Transverse colon (tissue), 4 donors: ENCODE data around the gene PLEKHM2. TPM values are rescaled to one million over a fixed set of nuclear protein-coding genes. Genes with fewer than 3 reads are reported as not detected.

Experiments used
- DNase-seq: peaks from one replicate; pipeline ENCODE4 v3.0.0-alpha.2; 2019
- H3K27ac ChIP-seq, 4 donors: fragments of 200-600 bp; sonication (generic); 2 replicates each; pipeline ENCODE4 v1.5.1; 2016 to 2018; ENCODE audit warnings: inconsistent platforms in 4 of 4
- H3K27me3 ChIP-seq: fragments of 200-600 bp; sonication (generic); 2 replicates; pipeline ENCODE4 v1.5.1; 2017; ENCODE audit warnings: inconsistent platforms
- H3K36me3 ChIP-seq, 4 donors: fragments of 200-600 bp; sonication (generic); 2 replicates each; pipeline ENCODE4 v1.5.1; 2017 to 2019; ENCODE audit warnings: inconsistent platforms in 4 of 4
- H3K4me1 ChIP-seq, 4 donors: fragments of 200-600 bp; sonication (generic); 2 replicates each; pipeline ENCODE4 v1.5.1; 2017 to 2020; ENCODE audit warnings: inconsistent platforms in 4 of 4
- H3K4me3 ChIP-seq, 4 donors: fragments of 200-600 bp; sonication (generic); 1 replicate in 1 of 4; 2 replicates in 3 of 4; pipeline versions ENCODE4 v1.5.1 to v1.6.1; 2017 to 2019; ENCODE audit warnings: inconsistent platforms in 4 of 4
- H3K9me3 ChIP-seq, 2 donors: fragments of 200-600 bp; sonication (generic); 2 replicates each; pipeline ENCODE4 v1.5.1; 2017 to 2019; ENCODE audit warnings: inconsistent platforms in 2 of 2
- EP300 ChIP-seq: sonication (generic); formaldehyde crosslinking; IDR thresholded peaks from one replicate; pipeline ENCODE4 v1.6.1; 2017; ENCODE audit warnings: antibody characterized with exemption, low read depth
- POLR2A ChIP-seq: fragments of 450-650 bp; IDR thresholded peaks from one replicate; pipeline ENCODE4 v1.6.1; 2016; ENCODE audit warnings: antibody characterized with exemption, mild to moderate bottlenecking, moderate library complexity
- POLR2AphosphoS5 ChIP-seq, 3 donors: sonication (generic); formaldehyde crosslinking; IDR thresholded peaks; one replicate each; pipeline ENCODE4 v1.6.1; 2016; ENCODE audit warnings: antibody characterized with exemption in 3 of 3
- WGBS, 2 donors: methylation state at CpG; one replicate each; pipeline ENCODE4 v1.1.5; 2018; ENCODE audit warnings: low coverage in 1 of 2; 5-methylcytosine and 5-hydroxymethylcytosine counted together
- in situ Hi-C, 4 donors: fragments of 200-750 bp; cut with MboI; loops; one replicate each; pipeline versions ENCODE4 v1.15.0 to v1.15.1; 2017; ENCODE audit warnings: low sequenced_read_pairs in 3 of 4, low pct_ligation_motif_present in 1 of 4, low pct_unique_long_range_greater_than_20kb in 1 of 4
- intact Hi-C: fragments of 100-400 bp; cut with DNase I; formaldehyde crosslinking; loops from one replicate; pipeline ENCODE4 v1.15.1; 2023; ENCODE audit warnings: low total_unique reads
- total RNA-seq, 4 donors: library from RNA; depleted of rRNA; stranded (reverse); fragments of >200 nt; gene quantifications; one replicate each; pipeline ENCODE4 v1.1.0, GENCODE V29; 2016
- TF ChIP-seq, protein P1 (sequence below), 5 experiments: fragments of 200-600 bp in 3 of 5; fragments of 450-650 bp in 2 of 5; sonication (generic) in 3 of 5; IDR thresholded peaks; 1 replicate in 2 of 5; 2 replicates in 3 of 5; pipeline ENCODE4 v1.5.1; 2016 to 2017; ENCODE audit warnings: antibody characterized with exemption in 5 of 5, inconsistent platforms in 3 of 5, mild to moderate bottlenecking in 2 of 5, moderate library complexity in 1 of 5

PLEKHM2 gene
- total RNA-seq, 4 donors from 2014 or later, result 27.7 to 40.3 (median 33.0) TPM

DNA sequence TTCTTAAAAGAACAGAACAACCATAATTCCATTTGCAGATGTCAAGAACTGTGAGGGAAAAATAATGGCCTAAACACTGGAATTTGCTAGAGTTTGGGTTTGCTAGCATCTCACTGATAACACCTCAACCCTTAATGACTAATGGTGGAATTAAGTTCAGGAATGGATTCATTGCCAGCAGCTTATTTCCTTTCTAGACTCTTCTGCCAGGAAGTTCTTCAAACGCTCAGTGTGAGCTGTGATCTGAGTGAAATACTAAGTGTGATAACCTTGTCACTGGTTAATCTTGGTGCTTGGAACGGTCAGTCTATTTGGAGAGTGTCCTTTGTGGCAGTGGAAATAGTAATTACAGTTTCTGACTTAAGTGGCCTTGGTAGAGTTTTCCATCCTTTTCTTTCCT is 21.6 kb upstream of the PLEKHM2 start:
- no peaks in the 10 kb centered on the region for H3K4me1 ChIP-seq

DNA sequence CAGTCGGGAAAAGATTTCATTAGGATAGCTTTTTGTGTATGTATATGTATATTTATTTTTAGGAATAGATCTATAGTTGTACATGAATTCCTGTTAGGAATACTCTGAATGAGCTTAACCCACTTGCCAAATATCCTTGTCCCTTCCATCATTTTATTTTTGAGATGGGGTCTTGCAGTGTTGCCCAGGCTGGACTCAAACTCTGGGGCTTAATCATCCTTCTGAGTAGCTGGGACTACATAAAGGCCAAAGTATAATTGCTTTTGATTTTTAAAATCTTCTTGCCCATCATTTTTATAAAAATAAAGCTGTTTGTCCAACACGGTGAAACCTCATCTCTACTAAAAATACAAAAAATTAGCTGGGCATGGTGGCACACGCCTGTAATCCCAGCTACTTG is 20.2 kb upstream of the PLEKHM2 start:
- intact Hi-C loops, result no loop called here

More for the DNA sequence above, 21.6 kb upstream of the PLEKHM2 start:
- intact Hi-C loops, result no loop called here
- Histone ChIP-seq H3K4me3 (no peak overlapping the region), H3K27me3 (no peaks in the 10 kb centered on the region), H3K27ac (no peak overlapping the region), H3K36me3 (peaks cover 0 to 15% (median 5%) of the 10 kb centered on the region in 4 donors), H3K9me3 (no peaks in the 10 kb centered on the region)
- TF ChIP-seq POLR2AphosphoS5 (IDR thresholded peaks at IDR 0.05) (no peak), EP300 (no peak), POLR2A (no peak)
- TF ChIP-seq, protein P1, sequence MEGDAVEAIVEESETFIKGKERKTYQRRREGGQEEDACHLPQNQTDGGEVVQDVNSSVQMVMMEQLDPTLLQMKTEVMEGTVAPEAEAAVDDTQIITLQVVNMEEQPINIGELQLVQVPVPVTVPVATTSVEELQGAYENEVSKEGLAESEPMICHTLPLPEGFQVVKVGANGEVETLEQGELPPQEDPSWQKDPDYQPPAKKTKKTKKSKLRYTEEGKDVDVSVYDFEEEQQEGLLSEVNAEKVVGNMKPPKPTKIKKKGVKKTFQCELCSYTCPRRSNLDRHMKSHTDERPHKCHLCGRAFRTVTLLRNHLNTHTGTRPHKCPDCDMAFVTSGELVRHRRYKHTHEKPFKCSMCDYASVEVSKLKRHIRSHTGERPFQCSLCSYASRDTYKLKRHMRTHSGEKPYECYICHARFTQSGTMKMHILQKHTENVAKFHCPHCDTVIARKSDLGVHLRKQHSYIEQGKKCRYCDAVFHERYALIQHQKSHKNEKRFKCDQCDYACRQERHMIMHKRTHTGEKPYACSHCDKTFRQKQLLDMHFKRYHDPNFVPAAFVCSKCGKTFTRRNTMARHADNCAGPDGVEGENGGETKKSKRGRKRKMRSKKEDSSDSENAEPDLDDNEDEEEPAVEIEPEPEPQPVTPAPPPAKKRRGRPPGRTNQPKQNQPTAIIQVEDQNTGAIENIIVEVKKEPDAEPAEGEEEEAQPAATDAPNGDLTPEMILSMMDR (IDR thresholded peaks at IDR 0.05), result no peak
- DNase-seq, result no peak
- WGBS, 2 donors, result 89 to 100% methylated on average over 2 of the region's 2 CpGs
- in situ Hi-C loops, result no loop called here

DNA sequence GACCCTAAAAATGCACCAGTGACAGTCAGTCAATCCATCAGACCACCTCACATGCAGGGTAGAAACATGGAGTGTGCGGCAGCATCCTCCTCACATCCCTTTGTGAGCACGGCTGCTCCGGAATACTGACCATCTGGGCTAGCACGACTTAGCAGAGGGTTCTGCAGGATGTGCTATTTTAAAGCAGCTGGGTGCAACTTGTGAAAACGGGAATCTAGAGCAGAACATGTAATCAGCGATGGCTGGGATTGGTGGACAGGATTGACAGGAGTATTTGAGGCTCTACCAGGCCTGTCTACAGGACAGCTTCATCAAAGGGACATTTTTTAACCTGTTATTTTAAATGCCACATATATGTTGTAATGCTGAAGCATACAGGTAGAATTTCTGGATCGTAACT is 16.8 kb upstream of the PLEKHM2 start:
- no peak overlapping the region for H3K27ac ChIP-seq
- in situ Hi-C loops, result no loop called here

More for the DNA sequence above, 20.2 kb upstream of the PLEKHM2 start:
- in situ Hi-C loops, result no loop called here
- no peaks in the 10 kb centered on the region for H3K9me3 ChIP-seq
- no peaks in the 10 kb centered on the region for H3K27me3 ChIP-seq
- H3K4me1 ChIP-seq, result peaks cover 0 to 10% (median 2%) of the 10 kb centered on the region in 4 donors
- DNase-seq, result no peak
- H3K4me3 ChIP-seq, result no peak overlapping the region
- TF ChIP-seq POLR2A (no peak), EP300 (no peak), POLR2AphosphoS5 (IDR thresholded peaks at IDR 0.05) (no peak)
- TF ChIP-seq, protein P1 (IDR thresholded peaks at IDR 0.05), result no peak
- WGBS, 2 donors, result 89 to 93% methylated on average over 2 to 3 of the region's 3 CpGs
- peaks cover 0 to 15% (median 5%) of the 10 kb centered on the region in 4 donors for H3K36me3 ChIP-seq
- H3K27ac ChIP-seq, result no peak overlapping the region

DNA sequence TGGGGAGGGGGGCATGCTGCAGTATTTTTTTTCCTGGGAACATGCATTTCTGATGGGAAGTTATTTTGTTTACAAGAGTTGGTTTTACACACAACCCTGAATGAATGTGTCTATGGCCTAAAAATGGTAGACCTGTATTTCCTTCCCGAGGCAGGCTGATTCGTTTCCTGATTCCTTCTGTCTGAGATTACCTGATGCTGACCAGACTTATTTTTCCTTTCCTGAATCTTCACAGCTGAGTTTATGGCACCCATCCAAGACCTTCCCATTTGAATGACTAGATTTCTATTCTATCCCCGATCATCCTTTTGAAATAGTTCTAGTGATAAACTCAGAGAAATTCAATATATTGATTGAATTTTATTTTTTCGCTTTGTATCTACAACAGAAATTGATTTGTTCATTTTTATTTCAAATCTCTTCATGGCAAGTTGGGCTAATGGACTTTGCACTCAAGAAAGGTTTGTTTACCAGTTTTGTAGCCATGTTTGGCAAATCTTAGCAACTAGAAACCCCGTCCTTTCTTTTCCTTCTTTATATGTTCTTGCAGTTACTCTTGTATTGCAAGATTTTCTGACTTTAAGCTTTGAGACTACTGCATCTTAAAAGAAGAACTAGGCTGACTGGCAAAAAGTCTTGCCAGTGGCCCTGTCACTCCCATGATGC is 15.9 kb upstream of the PLEKHM2 start:
- Histone ChIP-seq H3K4me3 (no peak overlapping the region), H3K9me3 (no peaks in the 10 kb centered on the region), H3K27ac (no peak overlapping the region), H3K4me1 (peaks cover 0 to 10% (median 2%) of the 10 kb centered on the region in 4 donors), H3K36me3 (no peaks in the 10 kb centered on the region), H3K27me3 (no peaks in the 10 kb centered on the region)
- TF ChIP-seq POLR2A (no peak), EP300 (no peak), POLR2AphosphoS5 (IDR thresholded peaks at IDR 0.05) (no peak)
- TF ChIP-seq, protein P1 (IDR thresholded peaks at IDR 0.05), result no peak
- WGBS, 2 donors, result 50 to 53% methylated on average over 4 to 5 of the region's 5 CpGs
- in situ Hi-C loops (no loop called here), intact Hi-C loops (no loop called here)
- no peak for DNase-seq

More for the DNA sequence above, 16.8 kb upstream of the PLEKHM2 start:
- TF ChIP-seq POLR2A, result no peak
- TF ChIP-seq, protein P1 (IDR thresholded peaks at IDR 0.05), result no peak
- no peak for TF ChIP-seq POLR2AphosphoS5 (IDR thresholded peaks at IDR 0.05)
- no peak for TF ChIP-seq EP300
- intact Hi-C loops, result no loop called here
- WGBS, 2 donors, result 93 to 95% methylated on average over 7 of the region's 7 CpGs
- H3K4me3 ChIP-seq, result no peak overlapping the region
- H3K4me1 ChIP-seq, result peaks cover 0 to 10% (median 2%) of the 10 kb centered on the region in 4 donors
- no peaks in the 10 kb centered on the region for H3K27me3 ChIP-seq
- H3K36me3 ChIP-seq, result no peaks in the 10 kb centered on the region
- DNase-seq, result no peak
- no peaks in the 10 kb centered on the region for H3K9me3 ChIP-seq
